HTERT RPE-1 (cell line): ENCODE data around the gene ISX.

Experiments used
- in situ Hi-C: fragments of 300-500 bp; cut with MboI; formaldehyde crosslinking; loops from 4 replicates; pipeline ENCODE4 v1.14.3; 2020; ENCODE audit warnings: low sequenced_read_pairs

Gene ISX

GRCh38 chr22:35109616-35110015 is 43.7 kb downstream of the ISX start:
- in situ Hi-C loops, result no loop called here

GRCh38 chr22:35111244-35111643 is 45.3 kb downstream of the ISX start:
- in situ Hi-C loops, result no loop called here

- in situ Hi-C loops, result no loop called here
Measured at GRCh38 chr22:35113341-35113740, 47.4 kb downstream of the ISX start.

GRCh38 chr22:35114131-35114980 is 48.4 kb downstream of the ISX start:
- in situ Hi-C loops, result no loop called here

GRCh38 chr22:35115515-35115914 is 49.6 kb downstream of the ISX start:
- in situ Hi-C loops, result no loop called here

- in situ Hi-C loops, result no loop called here
Measured at GRCh38 chr22:35116269-35116668, 50.3 kb downstream of the ISX start.

GRCh38 chr22:35116817-35117216 is 50.9 kb downstream of the ISX start:
- in situ Hi-C loops, result no loop called here

- in situ Hi-C loops, result no loop called here
Measured at GRCh38 chr22:35119494-35119893, 53.5 kb downstream of the ISX start.

- in situ Hi-C loops, result no loop called here
Measured at GRCh38 chr22:35124691-35125219, 58.8 kb downstream of the ISX start.

GRCh38 chr22:35126993-35127392 is 61.0 kb downstream of the ISX start:
- in situ Hi-C loops, result no loop called here

- in situ Hi-C loops, result no loop called here
Measured at GRCh38 chr22:35128637-35129036, 62.7 kb downstream of the ISX start.

GRCh38 chr22:35131525-35132000 is 65.6 kb downstream of the ISX start:
- in situ Hi-C loops, result no loop called here

- in situ Hi-C loops, result no loop called here
Measured at GRCh38 chr22:35132568-35132967, 66.6 kb downstream of the ISX start.

GRCh38 chr22:35133702-35134380 is 67.9 kb downstream of the ISX start:
- in situ Hi-C loops, result no loop called here

- in situ Hi-C loops, result no loop called here
Measured at GRCh38 chr22:35134637-35135036, 68.7 kb downstream of the ISX start.

- in situ Hi-C loops, result no loop called here
Measured at GRCh38 chr22:35135165-35135564, 69.2 kb downstream of the ISX start.
